OCI-LY1 (cell line): Measurements from ENCODE around the gene ADAP2.

Experiments used
- EZH2 ChIP-seq: fragments of 200-600 bp; sonication (generic), shearing (Covaris generic); IDR thresholded peaks from 2 replicates; pipeline ENCODE4 v1.8.0; 2017; ENCODE audit warnings: borderline replicate concordance, mixed run types, mild to moderate bottlenecking, antibody characterized with exemption, low read length, moderate library complexity, mixed read lengths
- TF ChIP-seq, protein P1 (sequence below): fragments of 200-600 bp; sonication (generic), shearing (Covaris generic); IDR thresholded peaks from 2 replicates; pipeline ENCODE4 v1.5.1; 2017; ENCODE audit warnings: mild to moderate bottlenecking, antibody characterized with exemption, low read length, moderate library complexity, mixed read lengths

- TF ChIP-seq, protein P1, sequence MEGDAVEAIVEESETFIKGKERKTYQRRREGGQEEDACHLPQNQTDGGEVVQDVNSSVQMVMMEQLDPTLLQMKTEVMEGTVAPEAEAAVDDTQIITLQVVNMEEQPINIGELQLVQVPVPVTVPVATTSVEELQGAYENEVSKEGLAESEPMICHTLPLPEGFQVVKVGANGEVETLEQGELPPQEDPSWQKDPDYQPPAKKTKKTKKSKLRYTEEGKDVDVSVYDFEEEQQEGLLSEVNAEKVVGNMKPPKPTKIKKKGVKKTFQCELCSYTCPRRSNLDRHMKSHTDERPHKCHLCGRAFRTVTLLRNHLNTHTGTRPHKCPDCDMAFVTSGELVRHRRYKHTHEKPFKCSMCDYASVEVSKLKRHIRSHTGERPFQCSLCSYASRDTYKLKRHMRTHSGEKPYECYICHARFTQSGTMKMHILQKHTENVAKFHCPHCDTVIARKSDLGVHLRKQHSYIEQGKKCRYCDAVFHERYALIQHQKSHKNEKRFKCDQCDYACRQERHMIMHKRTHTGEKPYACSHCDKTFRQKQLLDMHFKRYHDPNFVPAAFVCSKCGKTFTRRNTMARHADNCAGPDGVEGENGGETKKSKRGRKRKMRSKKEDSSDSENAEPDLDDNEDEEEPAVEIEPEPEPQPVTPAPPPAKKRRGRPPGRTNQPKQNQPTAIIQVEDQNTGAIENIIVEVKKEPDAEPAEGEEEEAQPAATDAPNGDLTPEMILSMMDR: no peak
- no peak for TF ChIP-seq EZH2
These were observed 35.1 kb downstream of the ADAP2 start for GRCh38 chr17:30956764-30957374.
